GM20431 (cell line): ENCODE measurements around the gene MT1H.

Experiments
- in situ Hi-C: fragments of 300-500 bp; cut with MseI, MboI; formaldehyde crosslinking; loops from one replicate; pipeline ENCODE4 v1.15.0; 2020; ENCODE audit warnings: low sequenced_read_pairs; ENCODE audit not compliant: unreplicated experiment

MT1H gene

GRCh38 chr16:56635441-56635967 lies 34.1 kb upstream of the MT1H start:
- in situ Hi-C loops = no loop called here

DNA sequence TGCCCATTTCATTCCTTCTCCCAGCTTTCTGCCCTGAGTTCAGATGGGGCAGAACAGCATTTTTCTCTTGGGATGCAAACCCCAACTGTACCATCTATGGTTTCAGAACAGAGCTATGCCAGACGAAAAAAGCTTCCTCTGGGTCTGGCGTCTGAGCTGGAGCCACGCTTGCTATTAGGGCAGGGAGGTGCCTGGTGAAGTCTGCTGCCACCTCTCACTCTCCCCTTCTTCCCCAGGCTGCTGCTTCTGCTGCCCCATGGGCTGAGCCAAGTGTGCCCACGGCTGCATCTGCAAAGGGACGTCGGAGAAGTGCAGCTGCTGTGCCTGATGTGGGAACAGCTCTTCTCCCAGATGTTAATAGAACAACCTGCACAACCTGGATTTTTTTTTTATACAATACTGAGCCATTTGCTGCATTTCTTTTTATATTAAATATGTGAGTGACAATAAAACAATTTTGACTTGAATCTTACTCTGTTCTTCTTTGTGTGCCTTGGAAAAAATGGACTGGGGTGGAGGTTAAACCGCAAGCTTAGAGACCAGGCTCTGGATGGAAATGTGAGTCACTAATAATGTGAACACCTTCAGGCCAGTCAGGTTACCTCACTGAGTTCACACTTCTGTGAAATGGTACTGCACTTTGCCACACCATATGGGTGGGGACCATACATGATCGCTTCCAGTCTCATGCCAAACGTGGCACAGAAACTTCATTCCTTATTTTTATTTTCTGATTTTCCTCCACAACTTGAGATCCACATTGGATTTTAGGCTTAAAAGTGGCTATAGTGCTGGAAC lies 32.8 kb upstream of the MT1H start:
- in situ Hi-C loops = no loop called here

DNA sequence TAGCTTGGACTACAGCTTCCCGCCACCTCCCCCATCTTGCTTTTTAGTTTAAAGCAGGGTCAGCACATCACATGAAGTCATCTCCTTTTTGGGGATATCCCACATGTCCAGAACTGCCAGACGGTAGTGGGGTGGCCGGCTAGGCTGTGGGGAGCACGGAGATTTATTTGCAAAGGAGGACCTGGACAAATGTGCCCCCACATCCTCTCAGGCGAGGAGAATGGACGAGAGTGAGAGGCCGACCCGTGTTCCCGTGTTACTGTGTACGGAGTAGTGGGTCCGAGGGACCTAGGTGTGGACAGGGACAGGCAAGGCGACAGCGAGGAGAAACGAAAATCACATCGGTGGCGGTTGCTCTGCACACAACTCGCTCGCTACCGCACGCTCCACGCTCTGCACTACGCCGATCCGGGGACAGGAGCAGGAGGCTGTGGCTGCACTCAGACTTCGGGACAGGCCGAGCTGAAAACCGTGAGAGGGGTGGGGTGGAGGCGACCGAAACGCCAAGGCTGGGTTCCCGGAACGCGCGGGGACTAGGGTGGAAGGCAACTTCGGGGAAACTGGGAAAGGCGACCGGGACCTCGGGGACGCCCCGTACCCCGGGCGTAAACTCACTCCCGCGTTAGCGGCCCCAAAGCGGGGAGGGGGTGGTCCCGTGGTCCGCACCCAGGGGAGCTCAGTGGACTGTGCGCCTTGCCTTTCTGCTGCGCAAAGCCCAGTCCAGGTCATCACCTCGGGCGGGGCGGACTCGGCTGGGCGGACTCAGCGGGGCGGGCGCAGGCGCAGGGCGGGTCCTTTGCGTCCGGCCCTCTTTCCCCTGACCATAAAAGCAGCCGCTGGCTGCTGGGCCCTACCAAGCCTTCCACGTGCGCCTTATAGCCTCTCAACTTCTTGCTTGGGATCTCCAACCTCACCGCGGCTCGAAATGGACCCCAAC lies 31.5 kb upstream of the MT1H start, which contains the start of gene MT1A:
MT1A (plus strand) TSS at position 853 of the 937 bp plus-strand sequence; CDS start at position 926, 73 bp downstream.
- in situ Hi-C loops = no loop called here

- in situ Hi-C loops = no loop called here
Observed at GRCh38 chr16:56639045-56639444, 30.6 kb upstream of the MT1H start.

- in situ Hi-C loops = no loop called here
Observed at GRCh38 chr16:56640076-56640475, 29.5 kb upstream of the MT1H start.

- in situ Hi-C loops = no loop called here
Observed at GRCh38 chr16:56641166-56641565, 28.4 kb upstream of the MT1H start.

GRCh38 chr16:56643080-56643778 lies 26.4 kb upstream of the MT1H start:
- in situ Hi-C loops = no loop called here

- in situ Hi-C loops = no loop called here
Observed at GRCh38 chr16:56643833-56644232, 25.8 kb upstream of the MT1H start.

DNA sequence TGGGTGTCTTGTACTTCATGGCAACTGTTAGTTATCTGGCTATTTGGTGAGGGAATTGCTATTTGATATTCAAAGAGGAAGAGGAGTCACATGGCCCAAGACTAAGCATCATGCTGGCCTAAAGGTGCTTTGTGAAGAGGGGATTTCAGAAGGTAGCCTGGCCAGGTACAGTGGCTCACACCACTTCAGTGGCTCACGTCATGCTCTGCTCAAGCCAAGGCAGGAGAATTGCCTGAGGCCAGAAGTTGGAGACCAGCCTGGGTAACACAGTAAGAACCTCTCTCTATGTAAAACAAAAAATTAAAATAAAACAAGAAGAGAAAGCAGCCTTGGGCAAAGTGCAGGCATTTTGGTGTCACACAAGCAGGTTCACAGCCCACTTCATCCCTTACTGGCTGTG lies 24.3 kb upstream of the MT1H start:
- in situ Hi-C loops = no loop called here

DNA sequence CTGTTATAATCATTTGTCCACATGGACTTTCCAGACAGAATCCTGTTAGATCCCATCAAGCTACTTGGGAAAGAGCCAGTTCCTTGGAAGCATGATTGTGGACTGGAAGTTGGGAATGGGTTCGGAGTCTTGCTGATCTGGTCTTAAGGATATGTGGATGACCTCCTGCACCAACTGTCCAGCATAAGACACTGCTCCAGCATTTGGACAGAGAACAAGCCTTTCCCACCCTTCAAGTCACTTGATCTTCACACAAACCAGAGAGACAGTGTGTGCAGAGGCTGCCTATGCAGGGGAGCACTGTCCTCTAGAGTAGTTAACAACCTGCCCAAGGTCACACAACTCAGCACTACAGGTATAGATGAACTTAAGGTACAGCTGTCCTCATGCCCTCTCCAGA lies 23.8 kb upstream of the MT1H start:
- in situ Hi-C loops = no loop called here

- in situ Hi-C loops = no loop called here
Observed at GRCh38 chr16:56647641-56648431, 21.8 kb upstream of the MT1H start.

- in situ Hi-C loops = no loop called here
Observed at GRCh38 chr16:56649271-56649670, 20.3 kb upstream of the MT1H start.

DNA sequence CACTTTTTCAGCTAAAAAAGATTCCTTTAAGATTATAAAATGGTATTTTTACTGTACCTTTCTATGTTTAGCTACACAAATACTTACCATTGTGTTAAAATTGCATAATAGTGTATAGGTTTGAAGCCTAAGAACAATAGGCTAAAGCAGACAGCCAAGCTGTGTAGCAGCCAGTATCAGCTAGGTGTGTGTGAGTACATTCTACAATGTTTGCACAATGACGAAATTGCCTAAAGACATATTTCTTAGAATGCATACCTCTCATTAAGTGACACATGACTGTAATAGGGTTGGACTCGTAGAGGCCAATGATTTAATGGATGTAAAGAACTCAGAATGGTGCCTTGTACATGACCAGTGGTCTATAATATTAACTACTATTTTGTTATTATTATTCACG lies 19.8 kb upstream of the MT1H start:
- in situ Hi-C loops = no loop called here

DNA sequence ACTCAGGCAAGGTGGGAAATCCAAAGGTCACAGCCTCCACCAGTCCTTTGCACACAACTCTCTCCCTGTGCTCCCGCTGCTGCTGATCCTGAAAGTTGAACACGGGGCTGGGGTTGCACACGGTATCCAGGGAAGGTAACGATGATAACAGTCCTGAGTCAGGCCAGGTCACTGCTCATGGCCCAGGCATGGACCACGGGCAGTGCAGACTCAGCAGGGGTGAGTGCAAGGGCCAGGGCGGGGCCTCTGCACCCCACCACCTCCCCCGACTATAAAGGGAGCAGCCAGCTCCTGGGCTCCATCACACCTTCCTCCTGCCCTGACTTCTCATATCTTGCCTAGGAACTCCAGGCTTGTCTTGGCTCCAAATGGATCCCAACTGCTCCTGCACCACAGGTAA lies 18.0 kb upstream of the MT1H start, which contains the start of gene MT1B:
MT1B (plus strand) TSS at position 301 of the 400 bp plus-strand sequence; CDS start at position 369, 68 bp downstream.
- in situ Hi-C loops = no loop called here

DNA sequence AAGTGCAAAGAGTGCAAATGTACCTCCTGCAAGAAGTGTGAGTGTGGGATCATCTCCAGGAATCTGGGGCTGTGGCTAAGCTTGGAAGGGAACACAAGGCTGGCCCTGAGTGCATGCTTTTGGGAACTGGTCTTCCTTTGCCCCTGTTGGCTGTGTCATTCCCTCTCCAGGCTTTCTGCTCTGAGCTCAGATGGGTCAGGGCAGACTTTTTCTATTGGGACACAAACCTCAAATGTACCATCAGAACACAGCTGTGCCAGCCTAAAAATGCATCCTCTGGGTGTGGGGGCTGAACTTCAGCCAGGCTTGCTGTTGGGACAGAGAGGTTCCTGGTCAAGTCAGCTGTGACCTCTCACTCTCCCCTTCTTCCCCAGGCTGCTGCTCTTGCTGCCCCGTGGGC lies 17.0 kb upstream of the MT1H start:
- in situ Hi-C loops = no loop called here

GRCh38 chr16:56653218-56653617 lies 16.4 kb upstream of the MT1H start:
- in situ Hi-C loops = no loop called here

- in situ Hi-C loops = no loop called here
Observed at GRCh38 chr16:56657555-56658326, 11.9 kb upstream of the MT1H start, which contains the start of gene MT1F. Gene MT1F, plus strand, starts transcription at chr16:56657959. Its CDS starts 100 bp downstream, at chr16:56658059.

DNA sequence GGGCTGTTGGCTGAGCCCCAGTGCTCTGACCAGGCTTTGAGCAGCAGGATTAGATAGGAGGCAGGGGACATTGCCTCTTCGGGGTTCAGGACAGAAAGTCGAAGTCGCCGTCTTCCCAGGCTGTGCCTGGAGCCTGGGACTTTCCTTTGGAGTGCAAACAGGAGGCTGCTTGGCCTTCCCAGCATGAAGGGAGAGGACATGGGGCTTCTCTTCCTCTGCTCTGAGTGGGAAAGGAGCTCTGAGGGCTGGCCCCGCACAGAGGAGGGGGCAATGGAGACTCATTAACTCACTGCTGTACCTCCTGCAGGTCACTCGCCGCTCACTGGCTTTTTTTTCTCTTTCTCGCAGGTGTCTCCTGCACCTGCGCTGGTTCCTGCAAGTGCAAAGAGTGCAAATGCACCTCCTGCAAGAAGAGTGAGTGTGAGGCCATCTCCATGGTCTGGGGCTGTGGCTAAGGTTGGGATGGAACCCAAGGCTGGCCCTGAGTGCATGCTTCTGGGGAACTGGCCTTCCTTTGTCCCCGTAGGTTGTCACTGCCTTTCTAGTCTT lies 11.2 kb upstream of the MT1H start:
- in situ Hi-C loops = no loop called here
